Osteoblast (primary cell): ENCODE data around the gene ADORA2A. TPM values are rescaled to one million over a fixed set of nuclear protein-coding genes. Genes with fewer than 3 reads are reported as not detected.

Source experiments
- DNase-seq: peaks from one replicate; pipeline ENCODE4 v3.0.0; 2011; ENCODE audit warnings: low spot score, mixed read lengths; ENCODE audit not compliant: insufficient read length; ENCODE audit errors: missing footprints
- H2AFZ ChIP-seq: 2 replicates; pipeline ENCODE4 v1.6.0; 2011; ENCODE audit warnings: mild to moderate bottlenecking, low read length
- H3K27ac ChIP-seq: 2 replicates; pipeline ENCODE4 v1.5.1; 2011; ENCODE audit warnings: mild to moderate bottlenecking, low read depth, low read length, moderate library complexity
- H3K27me3 ChIP-seq: 2 replicates; pipeline ENCODE4 v1.6.0; 2012; ENCODE audit warnings: mild to moderate bottlenecking, control low read depth, inconsistent platforms, low read length, moderate library complexity; ENCODE audit not compliant: insufficient read depth
- H3K36me3 ChIP-seq: 2 replicates; pipeline ENCODE4 v1.5.1; 2011; ENCODE audit warnings: mild to moderate bottlenecking, low read length, control low read depth, moderate library complexity; ENCODE audit not compliant: insufficient read depth
- H3K4me1 ChIP-seq: 2 replicates; pipeline ENCODE4 v1.5.1; 2011; ENCODE audit warnings: mild to moderate bottlenecking, low read length, control low read depth, moderate library complexity; ENCODE audit not compliant: insufficient read depth
- H3K4me2 ChIP-seq: 2 replicates; pipeline ENCODE4 v1.6.0; 2011; ENCODE audit warnings: mild to moderate bottlenecking, low read length; ENCODE audit not compliant: insufficient read depth
- H3K4me3 ChIP-seq: fragments of 200-600 bp; sonication (generic); 3 replicates; pipeline ENCODE4 v1.5.1; 2012; ENCODE audit warnings: mild to moderate bottlenecking, low read length, inconsistent platforms; ENCODE audit not compliant: insufficient read depth
- H3K79me2 ChIP-seq: 2 replicates; pipeline ENCODE4 v1.6.0; 2012; ENCODE audit warnings: mild to moderate bottlenecking, low read length, control low read depth, inconsistent platforms; ENCODE audit not compliant: insufficient read depth
- H3K9me3 ChIP-seq: 2 replicates; pipeline ENCODE4 v1.5.1; 2011; ENCODE audit warnings: low read depth, low read length, control low read depth
- H4K20me1 ChIP-seq: 2 replicates; pipeline ENCODE4 v1.6.0; 2012; ENCODE audit warnings: mild to moderate bottlenecking, low read length, control low read depth; ENCODE audit not compliant: insufficient read depth
- CTCF ChIP-seq: IDR thresholded peaks from 2 replicates; pipeline ENCODE4 v1.5.1; 2011; ENCODE audit warnings: mild to moderate bottlenecking, low read depth, low read length, moderate library complexity; ENCODE audit errors: extremely low read depth
- total RNA-seq: library from RNA; depleted of rRNA; stranded (reverse); fragments of >200 nt; gene quantifications from 2 replicates; pipeline ENCODE4 v1.2.3, GENCODE V29; 2012

The ADORA2A gene
- total RNA-seq, 1 donor, result 0.72 TPM

- H3K79me2 ChIP-seq, result no peaks in the 10 kb centered on the region
- peaks cover 2% of the 10 kb centered on the region for H4K20me1 ChIP-seq
- H3K27ac ChIP-seq, result peak overlapping the region; percentile 35
- H3K27me3 ChIP-seq, result no peaks in the 10 kb centered on the region
- no peaks in the 10 kb centered on the region for H3K36me3 ChIP-seq
- peaks cover 32% of the 10 kb centered on the region for H3K4me1 ChIP-seq
- TF ChIP-seq CTCF, result no peak
- no peak overlapping the region for H3K4me3 ChIP-seq
- H2AFZ ChIP-seq, result no peak overlapping the region
- H3K4me2 ChIP-seq, result no peak overlapping the region
- DNase-seq, result peak; percentile 85
- no peaks in the 10 kb centered on the region for H3K9me3 ChIP-seq
Measured at GRCh38 chr22:24434471-24435322, 7.3 kb downstream of the ADORA2A start.

DNA sequence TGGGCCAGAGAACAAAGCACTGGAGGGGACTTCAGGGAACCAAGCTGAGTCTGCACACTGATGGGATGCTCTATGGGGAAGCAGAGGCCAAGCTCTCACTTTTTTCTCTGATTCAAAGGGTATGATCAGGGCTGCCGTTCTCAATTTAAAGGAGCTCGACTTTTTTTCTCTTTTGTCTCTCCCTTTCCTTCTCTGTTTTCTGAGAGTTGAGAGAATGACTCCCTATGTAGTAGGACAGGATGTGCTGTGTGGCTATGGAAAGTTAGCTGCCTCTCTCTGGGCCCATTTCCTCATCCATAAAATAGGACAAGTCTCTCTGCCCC is 7.9 kb downstream of the ADORA2A start:
- Histone ChIP-seq H3K4me1 (peaks cover 32% of the 10 kb centered on the region), H3K9me3 (no peaks in the 10 kb centered on the region), H2AFZ (no peak overlapping the region), H4K20me1 (peaks cover 2% of the 10 kb centered on the region), H3K4me3 (no peak overlapping the region), H3K4me2 (no peak overlapping the region), H3K27me3 (no peaks in the 10 kb centered on the region), H3K36me3 (no peaks in the 10 kb centered on the region), H3K79me2 (no peaks in the 10 kb centered on the region), H3K27ac (no peak overlapping the region)
- peak; percentile 75 for DNase-seq
- TF ChIP-seq CTCF, result no peak

GRCh38 chr22:24435861-24436371 is 8.5 kb downstream of the ADORA2A start:
- H3K4me2 ChIP-seq, result no peak overlapping the region
- H3K27me3 ChIP-seq, result no peaks in the 10 kb centered on the region
- H4K20me1 ChIP-seq, result peaks cover 2% of the 10 kb centered on the region
- no peak for TF ChIP-seq CTCF
- peak; percentile 97 for DNase-seq
- peaks cover 32% of the 10 kb centered on the region for H3K4me1 ChIP-seq
- no peak overlapping the region for H3K4me3 ChIP-seq
- H3K79me2 ChIP-seq, result no peaks in the 10 kb centered on the region
- peak overlapping the region; percentile 59 for H2AFZ ChIP-seq
- no peaks in the 10 kb centered on the region for H3K9me3 ChIP-seq
- no peaks in the 10 kb centered on the region for H3K36me3 ChIP-seq
- peak overlapping the region; percentile 65 for H3K27ac ChIP-seq

DNA sequence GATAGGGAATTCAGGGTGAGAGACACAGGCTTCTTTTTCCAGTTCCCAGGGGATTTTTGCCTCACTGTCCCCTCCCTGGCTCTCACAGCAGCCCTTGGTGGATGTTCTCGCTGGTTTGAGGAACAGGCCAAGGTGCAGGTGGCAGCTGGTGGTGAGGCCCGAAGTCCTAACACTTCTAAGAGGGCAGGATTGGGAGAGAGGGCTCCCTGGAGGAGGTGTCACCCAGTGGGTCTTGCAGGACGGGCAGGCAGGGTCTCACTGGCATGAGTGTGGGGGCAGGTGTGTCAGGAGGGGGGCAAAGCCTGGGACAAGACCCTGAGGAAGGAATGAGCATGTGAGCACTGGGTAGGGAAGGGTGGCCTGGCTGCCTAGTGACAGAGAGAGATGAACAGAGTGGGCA is 9.2 kb downstream of the ADORA2A start:
- Histone ChIP-seq H3K4me2 (no peak overlapping the region), H3K4me3 (no peak overlapping the region), H3K27me3 (no peaks in the 10 kb centered on the region), H4K20me1 (peaks cover 2% of the 10 kb centered on the region), H3K27ac (peak overlapping the region; percentile 65), H3K36me3 (no peaks in the 10 kb centered on the region), H3K4me1 (peaks cover 32% of the 10 kb centered on the region), H2AFZ (no peak overlapping the region), H3K79me2 (no peaks in the 10 kb centered on the region), H3K9me3 (no peaks in the 10 kb centered on the region)
- peak; percentile 75 for DNase-seq
- no peak for TF ChIP-seq CTCF
